ENCODE data around the gene ST8SIA1.

DNA sequence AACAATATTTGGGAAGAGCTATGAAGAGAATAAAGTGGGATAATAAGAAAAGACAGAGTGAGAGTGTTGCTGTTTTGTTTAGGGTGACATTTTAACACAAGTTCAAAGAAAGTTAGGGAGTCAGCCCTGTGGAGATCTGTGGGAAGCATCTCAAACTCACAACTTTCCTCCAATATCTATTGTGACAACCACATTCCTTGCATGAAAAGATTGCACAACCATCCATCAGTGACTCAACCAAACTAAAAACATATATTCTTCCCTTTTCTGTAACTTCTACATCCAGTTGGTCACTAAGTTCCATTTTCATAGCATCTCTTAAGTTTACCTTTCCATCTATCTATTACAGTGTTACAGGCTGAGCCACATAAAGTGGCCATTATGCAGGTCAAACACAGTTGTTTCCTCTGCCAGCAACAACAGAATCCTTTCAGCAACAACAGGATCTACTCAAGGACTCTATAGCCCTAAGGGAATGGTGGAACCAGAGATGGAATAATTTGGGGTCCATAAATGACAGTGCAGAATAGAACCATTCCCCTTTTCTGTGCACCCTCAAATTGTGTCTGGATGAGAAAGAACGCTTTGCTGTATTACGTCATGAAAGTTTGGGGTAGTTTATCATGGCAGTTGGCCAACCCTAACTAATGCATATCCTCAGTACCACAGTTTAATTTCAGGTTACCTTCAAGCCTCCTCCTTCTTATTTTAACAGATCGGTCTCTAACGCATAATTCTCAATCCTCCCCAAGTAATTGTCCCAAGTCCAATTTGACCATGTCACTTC lies 118.8 kb downstream of the ST8SIA1 start:
- no peak for TF ChIP-seq POLR2A (IDR thresholded peaks at IDR 0.05)
- TF ChIP-seq, protein P1, sequence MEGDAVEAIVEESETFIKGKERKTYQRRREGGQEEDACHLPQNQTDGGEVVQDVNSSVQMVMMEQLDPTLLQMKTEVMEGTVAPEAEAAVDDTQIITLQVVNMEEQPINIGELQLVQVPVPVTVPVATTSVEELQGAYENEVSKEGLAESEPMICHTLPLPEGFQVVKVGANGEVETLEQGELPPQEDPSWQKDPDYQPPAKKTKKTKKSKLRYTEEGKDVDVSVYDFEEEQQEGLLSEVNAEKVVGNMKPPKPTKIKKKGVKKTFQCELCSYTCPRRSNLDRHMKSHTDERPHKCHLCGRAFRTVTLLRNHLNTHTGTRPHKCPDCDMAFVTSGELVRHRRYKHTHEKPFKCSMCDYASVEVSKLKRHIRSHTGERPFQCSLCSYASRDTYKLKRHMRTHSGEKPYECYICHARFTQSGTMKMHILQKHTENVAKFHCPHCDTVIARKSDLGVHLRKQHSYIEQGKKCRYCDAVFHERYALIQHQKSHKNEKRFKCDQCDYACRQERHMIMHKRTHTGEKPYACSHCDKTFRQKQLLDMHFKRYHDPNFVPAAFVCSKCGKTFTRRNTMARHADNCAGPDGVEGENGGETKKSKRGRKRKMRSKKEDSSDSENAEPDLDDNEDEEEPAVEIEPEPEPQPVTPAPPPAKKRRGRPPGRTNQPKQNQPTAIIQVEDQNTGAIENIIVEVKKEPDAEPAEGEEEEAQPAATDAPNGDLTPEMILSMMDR (IDR thresholded peaks at IDR 0.05): no peak

Measured in ovary (tissue), 3 donors.